Heart left ventricle (tissue), 16 donors: ENCODE results near the gene LKAAEAR1. TPM values are rescaled to one million over a fixed set of nuclear protein-coding genes. Genes with fewer than 3 reads are reported as not detected.

ENCODE experiments used
- ATAC-seq, 4 donors: fragments of 200-7000 bp; cut with Tn5 transposase; one replicate each; pipeline ENCODE4 v1.9.1; 2020 to 2022; ENCODE audit warnings: moderate library complexity in 4 of 4, mild to moderate bottlenecking in 3 of 4, moderate number of reproducible peaks in 1 of 4
- DNase-seq, 5 donors: peaks; one replicate each; pipeline ENCODE4 v3.0.0-alpha.2; 2020
- H3K27ac ChIP-seq, 12 donors: fragments of 200-600 bp; sonication (generic) in 4 of 12; one replicate each; pipeline versions ENCODE4 v1.5.0 to v1.8.0; 2016 to 2022; ENCODE audit warnings: mild to moderate bottlenecking in 2 of 12
- H3K27me3 ChIP-seq, 9 donors: fragments of 200-600 bp; sonication (generic) in 2 of 9; one replicate each; pipeline versions ENCODE4 v1.5.1 to v1.8.0; 2016 to 2022; ENCODE audit warnings: mild to moderate bottlenecking in 3 of 9
- H3K36me3 ChIP-seq, 9 donors: fragments of 200-600 bp; sonication (generic) in 2 of 9; one replicate each; pipeline versions ENCODE4 v1.5.0 to v1.8.0; 2018 to 2022; ENCODE audit warnings: mild to moderate bottlenecking in 2 of 9
- H3K4me1 ChIP-seq, 12 donors: fragments of 200-600 bp; sonication (generic) in 4 of 12; one replicate each; pipeline versions ENCODE4 v1.5.0 to v1.8.0; 2016 to 2022; ENCODE audit warnings: mild to moderate bottlenecking in 3 of 12
- H3K4me3 ChIP-seq, 12 donors: fragments of 200-600 bp; sonication (generic) in 4 of 12; one replicate each; pipeline versions ENCODE4 v1.5.0 to v1.8.0; 2017 to 2022; ENCODE audit warnings: mild to moderate bottlenecking in 9 of 12, moderate library complexity in 4 of 12
- H3K9me3 ChIP-seq, 12 donors: fragments of 200-600 bp; sonication (generic) in 4 of 12; one replicate each; pipeline versions ENCODE4 v1.5.0 to v1.8.0; 2016 to 2022; ENCODE audit warnings: mild to moderate bottlenecking in 1 of 12
- CTCF ChIP-seq, 12 donors: fragments of 200-600 bp; sonication (generic) in 4 of 12; IDR thresholded peaks; one replicate each; pipeline versions ENCODE4 v1.5.0 to v1.8.0; 2018 to 2022; ENCODE audit warnings: antibody characterized with exemption in 12 of 12, mild to moderate bottlenecking in 5 of 12
- POLR2A ChIP-seq, 2 donors: fragments of 450-650 bp; IDR thresholded peaks; one replicate each; pipeline ENCODE4 v1.6.1; 2017; ENCODE audit warnings: antibody characterized with exemption in 2 of 2, mild to moderate bottlenecking in 2 of 2, moderate library complexity in 2 of 2
- WGBS, 4 donors: extraction: QIAGEN DNeasy Blood & Tissue Kit in 2 of 4; methylation state at CpG; one replicate each; pipeline versions ENCODE4 v1.1.5 to v1.1.7; 2013 to 2018; 5-methylcytosine and 5-hydroxymethylcytosine counted together
- intact Hi-C, 10 donors: fragments of 100-400 bp; cut with DNase I; formaldehyde crosslinking; loops; one replicate each; pipeline versions ENCODE4 v1.11.1 to v1.14.2; 2022
- polyA plus RNA-seq, 2 donors: library from polyadenylated mRNA; stranded (reverse); fragments of 200-250 nt; gene quantifications; one replicate each; pipeline ENCODE4 v1.2.3, GENCODE V29; 2013
- total RNA-seq, 9 donors: library from RNA; depleted of rRNA in 2 of 9; stranded (reverse); fragments of >200 nt in 2 of 9; fragmentation: NEBNext Ultra II Directional in 3 of 9; extraction: Animal tissue kit (Norgen Biotek cat#: 25700) in 3 of 9; gene quantifications; one replicate each; pipeline versions ENCODE4 v1.1.0 to v1.2.4, GENCODE V29; 2016 to 2023
- donor health status: ischemic (EF 13 %, LVEDD 7.1; RV severe dilation, severe dysfunction).
- donor health status: healthy with polysubstance abuse.
- donor health status: DM: no; HTN: yes; CAD: no.
- donor health status: DM: no; HTN: no; CAD: no.
- donor health status: ischemic (EF 25% LVEDD 6.9; RV normal size, moderate dysfunction).
- donor health status: ischemic (EF 25% LVEDD 5.7; RV mildly dilated, moderate dysfunction).
- donor health status: healthy.
- donor health status: DM: yes; HTN: yes; CAD: no.
- donor health status: ischemic (EF 35%, LVEDD 5.7; RV mildly dilated, moderate dysfunction).
- donor health status: nonischemic (EF 11% LVEDD 7.7; RV severe dilation, severe dysfunction).
- donor health status: DM: yes; HTN: yes; CAD: no.
- donor health status: PGD.
- donor health status: ischemic (EF 29% LVEDD 5.4; RV normal size, mild dysfunction).
- donor health status: nonischemic (EF 23%, LVEDD 6.1; RV moderate dilation, normal function).

Gene LKAAEAR1
- total and polyA plus RNA-seq, 11 donors: not detected

- Histone ChIP-seq H3K9me3 (no peaks in the 10 kb centered on the region), H3K27me3 (no peaks in the 10 kb centered on the region), H3K4me3 (no peak overlapping the region), H3K4me1 (peaks cover 0 to 27% (median 5%) of the 10 kb centered on the region in 12 donors), H3K36me3 (peaks cover 0 to 27% (median 19%) of the 10 kb centered on the region in 9 donors), H3K27ac (no peak overlapping the region)
- no peak for TF ChIP-seq POLR2A (IDR thresholded peaks at IDR 0.05)
- TF ChIP-seq CTCF (IDR thresholded peaks at IDR 0.05): no peak
- intact Hi-C loops: loop anchor here in 1 of 10 donors (10.0 kb wide), 1 partner anchor 174 kb away; the partner anchor contains the start of gene DNAJC5
- DNase-seq (no peak), ATAC-seq (no peak)
- 88 to 93% (median 93%) methylated on average over 8 to 20 of the region's 20 CpGs for WGBS, 4 donors
Measured at GRCh38 chr20:64069209-64069613, 15.0 kb downstream of the LKAAEAR1 start.

GRCh38 chr20:64068386-64069208 lies 15.6 kb downstream of the LKAAEAR1 start:
- peaks cover 0 to 21% (median 14%) of the 10 kb centered on the region in 9 donors for H3K36me3 ChIP-seq
- H3K27ac ChIP-seq: no peak overlapping the region
- H3K4me1 ChIP-seq: peaks cover 2 to 33% (median 11%) of the 10 kb centered on the region in 12 donors
- H3K27me3 ChIP-seq: no peaks in the 10 kb centered on the region
- ATAC-seq (no peak), DNase-seq (no peak)
- H3K4me3 ChIP-seq: no peak overlapping the region
- intact Hi-C loops: loop anchor here in 1 of 10 donors (10.0 kb wide), 1 partner anchor 174 kb away; the partner anchor contains the start of gene DNAJC5
- no peak for TF ChIP-seq CTCF (IDR thresholded peaks at IDR 0.05)
- no peak for TF ChIP-seq POLR2A (IDR thresholded peaks at IDR 0.05)
- 78 to 92% (median 85%) methylated on average over 10 to 12 of the region's 12 CpGs for WGBS, 4 donors
- no peaks in the 10 kb centered on the region for H3K9me3 ChIP-seq

- intact Hi-C loops: loop anchor here in 1 of 10 donors (10.0 kb wide), 1 partner anchor 173 kb away; the partner anchor contains the start of gene DNAJC5
- no peak for DNase-seq
- no peak for ATAC-seq
- H3K4me1 ChIP-seq: peaks cover 2 to 35% (median 13%) of the 10 kb centered on the region in 12 donors
- TF ChIP-seq POLR2A (IDR thresholded peaks at IDR 0.05): no peak
- TF ChIP-seq CTCF (IDR thresholded peaks at IDR 0.05): no peak
- no peak overlapping the region for H3K4me3 ChIP-seq
- H3K9me3 ChIP-seq: no peaks in the 10 kb centered on the region
- H3K36me3 ChIP-seq: peaks cover 0 to 14% (median 8%) of the 10 kb centered on the region in 9 donors
- no peaks in the 10 kb centered on the region for H3K27me3 ChIP-seq
- WGBS, 4 donors: 71 to 90% (median 78%) methylated on average over 4 to 12 of the region's 12 CpGs
- no peak overlapping the region for H3K27ac ChIP-seq
Measured at GRCh38 chr20:64067733-64068307, 16.4 kb downstream of the LKAAEAR1 start.
